Measurements from ENCODE around the gene MARS2. TPM values are rescaled to one million over a fixed set of nuclear protein-coding genes. Genes with fewer than 3 reads are reported as not detected.

MARS2 gene
- polyA plus RNA-seq, 1 donor (not counting 4 experiments of a cell fraction or from before 2014, with no cell fraction given) = 9.2 TPM

DNA sequence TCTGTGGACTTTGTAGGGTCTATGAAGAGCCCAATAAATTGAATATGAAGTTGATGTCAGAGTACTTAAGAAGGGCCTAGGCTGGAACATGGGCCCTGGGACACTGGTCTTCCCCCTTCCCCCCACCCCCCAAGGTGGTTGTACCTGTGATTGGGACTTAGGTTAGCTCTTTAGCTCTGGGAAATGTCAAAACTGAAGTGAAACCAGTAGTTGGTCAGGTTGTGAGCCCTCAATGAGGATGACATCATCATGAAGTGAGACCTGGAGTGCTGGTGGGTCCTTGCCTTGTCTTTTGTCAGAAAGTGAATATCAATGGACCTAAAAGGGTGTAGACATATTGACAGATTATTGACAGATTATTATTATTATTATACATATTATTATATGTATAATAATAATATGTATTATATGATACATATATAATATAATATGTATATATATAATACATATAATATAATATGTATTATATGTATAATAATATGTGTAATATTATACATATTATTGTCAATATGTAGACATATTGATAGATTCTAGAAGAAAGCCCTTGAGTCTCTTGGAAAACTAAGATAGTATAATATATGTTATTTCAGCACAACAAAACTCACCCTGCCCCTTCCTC is 5.4 kb downstream of the MARS2 start:
- Histone ChIP-seq H3K4me1 (ENCODE audit: control insufficient read depth, extremely low read depth, insufficient read depth, low read length) (peaks cover 18% of the 10 kb centered on the region), H3K9ac (ENCODE audit: control insufficient read depth, extremely low read depth, insufficient read depth, low read length) (no peak overlapping the region), H3K4me3 (ENCODE audit: control insufficient read depth in 2 of 3, extremely low read depth in 1 of 3, insufficient read depth in 2 of 3, low read depth in 1 of 3, low read length in 3 of 3) (no peak overlapping the region), H3K9me1 (ENCODE audit: control insufficient read depth, extremely low read depth, insufficient read depth, low read length) (no peaks in the 10 kb centered on the region), H3K4me2 (ENCODE audit: control insufficient read depth, extremely low read depth, insufficient read depth, low read depth, low read length) (no peak overlapping the region), H3K9me3 (ENCODE audit: control insufficient read depth, low read depth, low read length) (no peaks in the 10 kb centered on the region), H3K27me3 (ENCODE audit: control insufficient read depth, extremely low read depth, insufficient read depth, low read length) (no peaks in the 10 kb centered on the region), H2AFZ (ENCODE audit: control insufficient read depth, low read length) (no peak overlapping the region), H3K79me2 (ENCODE audit: control insufficient read depth, insufficient read depth, low read length) (peaks cover 51% of the 10 kb centered on the region), H4K20me1 (ENCODE audit: control insufficient read depth, extremely low read depth, insufficient read depth, low read length) (peaks cover 7% of the 10 kb centered on the region), H3K27ac (ENCODE audit: control insufficient read depth, insufficient read depth, low read length) (no peak overlapping the region), H3K36me3 (ENCODE audit: control insufficient read depth in 2 of 2, extremely low read depth in 1 of 2, insufficient read depth in 2 of 2, low read length in 2 of 2) (peaks cover 4 to 11% of the 10 kb centered on the region in 2 experiments)
- FAIRE-seq = no peak
- dilution Hi-C loops (cut with MboI; ENCODE audit: extremely low pct_ligation_motif_present, low sequenced_read_pairs) = no loop called here
- TF ChIP-seq, protein P1, sequence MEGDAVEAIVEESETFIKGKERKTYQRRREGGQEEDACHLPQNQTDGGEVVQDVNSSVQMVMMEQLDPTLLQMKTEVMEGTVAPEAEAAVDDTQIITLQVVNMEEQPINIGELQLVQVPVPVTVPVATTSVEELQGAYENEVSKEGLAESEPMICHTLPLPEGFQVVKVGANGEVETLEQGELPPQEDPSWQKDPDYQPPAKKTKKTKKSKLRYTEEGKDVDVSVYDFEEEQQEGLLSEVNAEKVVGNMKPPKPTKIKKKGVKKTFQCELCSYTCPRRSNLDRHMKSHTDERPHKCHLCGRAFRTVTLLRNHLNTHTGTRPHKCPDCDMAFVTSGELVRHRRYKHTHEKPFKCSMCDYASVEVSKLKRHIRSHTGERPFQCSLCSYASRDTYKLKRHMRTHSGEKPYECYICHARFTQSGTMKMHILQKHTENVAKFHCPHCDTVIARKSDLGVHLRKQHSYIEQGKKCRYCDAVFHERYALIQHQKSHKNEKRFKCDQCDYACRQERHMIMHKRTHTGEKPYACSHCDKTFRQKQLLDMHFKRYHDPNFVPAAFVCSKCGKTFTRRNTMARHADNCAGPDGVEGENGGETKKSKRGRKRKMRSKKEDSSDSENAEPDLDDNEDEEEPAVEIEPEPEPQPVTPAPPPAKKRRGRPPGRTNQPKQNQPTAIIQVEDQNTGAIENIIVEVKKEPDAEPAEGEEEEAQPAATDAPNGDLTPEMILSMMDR (optimal IDR thresholded peaks at IDR 0.05 in 1 of 3, IDR thresholded peaks at IDR 0.05 in 1 of 3, conservative IDR thresholded peaks at IDR 0.05 in 1 of 3; ENCODE audit: extremely low read depth in 1 of 3, insufficient read depth in 2 of 3, low read length in 3 of 3) = no peak
- no peak for TF ChIP-seq EZH2 (IDR thresholded peaks at IDR 0.05; ENCODE audit: low read length)
- DNase-seq (ENCODE audit: low read depth, low spot score) = no peak

DNA sequence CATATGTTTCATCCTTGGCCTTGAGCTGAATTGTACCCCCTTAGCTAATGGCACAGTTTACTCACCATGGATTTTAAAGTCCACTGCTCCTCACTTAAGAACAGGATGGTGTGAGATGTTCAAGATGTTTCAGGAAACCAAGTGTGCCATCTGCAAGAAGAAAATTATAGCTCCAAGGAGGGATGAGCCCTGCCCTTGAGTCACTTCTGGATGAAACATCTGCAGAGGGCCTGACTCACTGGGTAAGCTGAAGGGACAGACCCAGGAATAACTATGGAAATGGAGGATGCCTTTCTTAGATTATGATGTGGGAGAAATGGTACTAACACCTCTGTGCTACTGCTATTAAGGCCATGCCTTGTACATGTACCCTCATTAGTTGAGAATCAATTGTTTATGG is 6.4 kb downstream of the MARS2 start:
- H3K4me3 ChIP-seq (ENCODE audit: control insufficient read depth in 2 of 3, extremely low read depth in 1 of 3, insufficient read depth in 2 of 3, low read depth in 1 of 3, low read length in 3 of 3) = no peak overlapping the region
- FAIRE-seq = no peak
- no peak for DNase-seq (ENCODE audit: low read depth, low spot score)
- H4K20me1 ChIP-seq (ENCODE audit: control insufficient read depth, extremely low read depth, insufficient read depth, low read length) = peaks cover 4% of the 10 kb centered on the region
- H3K9ac ChIP-seq (ENCODE audit: control insufficient read depth, extremely low read depth, insufficient read depth, low read length) = no peak overlapping the region
- H3K9me3 ChIP-seq (ENCODE audit: control insufficient read depth, low read depth, low read length) = no peaks in the 10 kb centered on the region
- H3K36me3 ChIP-seq (ENCODE audit: control insufficient read depth in 2 of 2, extremely low read depth in 1 of 2, insufficient read depth in 2 of 2, low read length in 2 of 2) = peaks cover 4 to 11% of the 10 kb centered on the region in 2 experiments
- no peak overlapping the region for H3K4me2 ChIP-seq (ENCODE audit: control insufficient read depth, extremely low read depth, insufficient read depth, low read depth, low read length)
- no peaks in the 10 kb centered on the region for H3K27me3 ChIP-seq (ENCODE audit: control insufficient read depth, extremely low read depth, insufficient read depth, low read length)
- dilution Hi-C loops (cut with MboI; ENCODE audit: extremely low pct_ligation_motif_present, low sequenced_read_pairs) = no loop called here
- H3K9me1 ChIP-seq (ENCODE audit: control insufficient read depth, extremely low read depth, insufficient read depth, low read length) = no peaks in the 10 kb centered on the region
- no peak overlapping the region for H2AFZ ChIP-seq (ENCODE audit: control insufficient read depth, low read length)
- H3K79me2 ChIP-seq (ENCODE audit: control insufficient read depth, insufficient read depth, low read length) = peaks cover 41% of the 10 kb centered on the region
- H3K27ac ChIP-seq (ENCODE audit: control insufficient read depth, insufficient read depth, low read length) = no peak overlapping the region
- TF ChIP-seq EZH2 (IDR thresholded peaks at IDR 0.05; ENCODE audit: low read length) = no peak
- TF ChIP-seq, protein P1 (optimal IDR thresholded peaks at IDR 0.05 in 1 of 3, IDR thresholded peaks at IDR 0.05 in 1 of 3, conservative IDR thresholded peaks at IDR 0.05 in 1 of 3; ENCODE audit: extremely low read depth in 1 of 3, insufficient read depth in 2 of 3, low read length in 3 of 3) = no peak
- peaks cover 15% of the 10 kb centered on the region for H3K4me1 ChIP-seq (ENCODE audit: control insufficient read depth, extremely low read depth, insufficient read depth, low read length)
